GM19397 (cell line): ENCODE results near the gene CTSG.
"Not testable (repeated sequence)": the region's sequence is repeated elsewhere in the genome, so short reads cannot be mapped to it uniquely, and the experiment has no call there.

Experiments used
- ATAC-seq: cut with Tn5 transposase; IDR thresholded peaks from one replicate; pipeline ENCODE4 v1.9.1; 2021; ENCODE audit warnings: mild to moderate bottlenecking, moderate library complexity; ENCODE audit not compliant: unreplicated experiment

The CTSG gene

DNA sequence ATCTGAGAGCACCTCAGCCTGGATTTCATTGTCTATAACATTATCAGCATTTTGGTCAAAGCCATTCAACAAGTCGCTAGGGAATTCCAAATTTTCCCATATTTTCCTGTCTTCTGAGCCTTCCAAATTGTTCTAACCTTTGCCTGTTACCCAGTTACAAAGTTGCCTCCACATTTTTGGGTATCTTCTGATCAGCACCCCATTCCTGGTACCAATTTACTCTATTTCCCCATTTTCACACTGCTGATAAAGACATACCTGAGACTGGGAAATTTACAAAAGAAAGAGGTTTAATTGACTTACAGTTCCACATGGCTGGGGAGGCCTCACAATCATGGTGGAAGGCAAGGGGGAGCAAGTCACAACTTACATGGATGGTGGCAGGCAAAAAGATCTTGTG lies 27.0 kb downstream of the CTSG start:
- not testable (repeated sequence) for ATAC-seq

DNA sequence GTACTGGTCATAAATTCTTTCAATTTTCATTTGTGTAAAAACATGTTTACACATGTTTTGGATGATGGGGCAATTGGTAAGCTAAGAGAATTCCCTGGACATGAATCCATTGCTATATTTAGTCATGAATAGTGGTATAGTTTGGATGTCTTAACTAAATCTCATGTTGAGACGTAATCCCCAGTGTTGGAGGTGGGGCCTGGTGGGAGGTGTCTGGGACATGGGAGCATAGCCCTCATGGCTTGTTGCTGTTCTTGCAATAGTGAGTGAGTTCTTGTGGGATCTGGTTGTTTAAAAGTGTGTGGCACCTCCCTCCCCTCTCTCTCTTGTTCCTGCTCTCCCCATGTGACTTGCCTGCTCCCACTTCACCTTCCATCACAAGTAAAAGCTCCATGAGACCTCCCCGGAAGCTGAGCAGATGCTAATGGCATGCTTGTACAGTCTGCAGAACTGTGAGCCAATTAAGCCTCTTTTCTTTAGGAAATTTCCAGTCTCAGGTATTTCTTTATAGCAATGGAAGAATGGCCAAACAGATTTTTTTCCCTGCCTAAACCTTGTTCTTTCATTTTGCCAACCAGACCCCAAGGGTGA lies 33.6 kb downstream of the CTSG start:
- no peak for ATAC-seq

DNA sequence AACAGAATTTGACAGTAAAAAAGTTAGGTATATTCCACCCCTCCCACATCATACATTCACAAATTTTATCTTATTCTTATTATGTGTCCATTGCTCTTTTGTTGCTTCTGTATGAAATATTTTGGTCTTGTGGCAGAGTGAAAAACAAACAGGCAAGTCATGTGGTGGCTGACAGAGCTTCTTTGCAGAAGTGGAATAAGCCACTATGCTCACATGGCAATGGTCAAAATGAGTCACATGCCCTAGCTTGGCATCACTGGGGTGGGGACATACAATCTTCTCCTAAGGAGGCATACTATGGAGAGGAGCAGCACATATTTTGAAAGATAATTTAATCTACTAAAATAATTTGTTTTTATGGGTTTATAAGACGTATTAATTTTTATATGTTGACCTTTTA lies 40.3 kb downstream of the CTSG start:
- no peak for ATAC-seq

DNA sequence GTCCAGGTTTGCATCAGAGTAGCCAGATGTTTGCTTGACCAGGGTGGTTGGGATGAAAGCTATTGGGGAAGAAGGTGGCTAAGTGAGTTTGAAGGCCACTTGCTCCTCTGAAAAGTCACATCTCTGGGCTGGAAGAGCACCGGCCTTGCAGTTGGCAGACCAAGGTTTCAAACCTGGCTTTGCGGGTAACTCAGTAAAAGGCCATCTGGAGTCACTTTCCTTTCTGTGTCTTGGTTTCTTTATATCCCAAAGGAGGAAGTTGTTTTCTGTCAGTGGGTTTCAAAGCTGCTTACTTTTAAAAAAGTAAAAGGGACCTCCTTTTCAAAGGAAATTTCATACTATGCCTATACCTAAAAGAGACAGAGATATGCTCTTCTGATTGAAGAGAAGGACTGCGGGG lies 41.8 kb downstream of the CTSG start:
- ATAC-seq = no peak

DNA sequence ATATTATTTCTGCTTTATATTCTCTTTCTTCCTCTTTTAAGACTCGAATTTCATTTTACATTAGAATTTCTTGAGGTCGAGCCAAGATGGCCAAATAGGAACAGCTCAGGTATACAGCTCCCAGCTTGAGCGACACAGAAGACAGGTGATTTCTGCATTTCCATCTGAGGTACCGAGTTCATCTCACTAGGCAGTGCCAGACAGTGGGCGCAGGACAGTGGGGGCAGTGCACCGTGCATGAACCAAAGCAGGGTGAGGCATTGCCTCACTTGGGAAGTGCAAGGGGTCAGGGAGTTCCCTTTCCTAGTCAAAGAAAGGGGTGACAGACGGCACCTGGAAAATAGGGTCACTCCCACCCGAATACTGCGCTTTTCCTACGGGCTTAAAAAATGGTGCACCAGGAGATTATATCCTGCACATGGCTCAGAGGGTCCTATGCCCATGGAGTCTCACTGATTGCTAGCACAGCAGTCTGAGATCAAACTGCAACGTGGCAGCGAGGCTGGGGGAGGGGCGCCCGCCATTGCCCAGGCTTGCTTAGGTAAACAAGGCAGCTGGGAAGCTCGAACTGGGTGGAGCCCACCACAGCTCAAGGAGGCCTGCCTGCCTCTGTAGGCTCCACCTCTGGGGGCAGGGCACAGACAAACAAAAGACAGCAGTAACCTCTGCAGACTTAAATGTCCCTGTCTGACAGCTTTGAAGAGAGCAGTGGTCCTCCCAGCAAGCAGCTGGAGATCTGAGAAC lies 50.0 kb downstream of the CTSG start:
- ATAC-seq = not testable (repeated sequence)
